Measurements from ENCODE around the gene SUN3. TPM values are rescaled to one million over a fixed set of nuclear protein-coding genes. Genes with fewer than 3 reads are reported as not detected.

The SUN3 gene
- polyA plus RNA-seq, 2 of the 4 experiments (the other 2 are of a cell fraction), result not detected

DNA sequence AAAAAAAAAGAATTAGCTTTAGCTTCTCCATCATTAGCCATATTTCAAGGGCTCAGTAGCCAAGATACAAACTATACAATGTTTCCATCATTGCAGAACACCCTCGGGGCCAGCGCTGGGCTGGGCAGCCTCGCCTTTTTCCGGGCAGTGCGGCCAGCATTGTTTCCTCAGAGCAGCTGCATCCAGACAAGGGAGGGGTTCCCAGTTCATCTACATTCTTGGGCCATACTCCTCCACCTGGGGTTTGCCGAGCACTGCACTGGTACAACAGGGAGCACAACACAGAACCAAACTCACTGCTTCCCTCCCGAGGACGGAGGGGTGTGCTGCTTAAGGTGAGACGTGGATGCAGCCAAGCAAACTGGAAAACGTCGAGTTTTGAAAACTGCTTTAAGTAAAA, 78.2 kb downstream of the SUN3 start:
- Histone ChIP-seq H3K4me1 (0 out of 3 replicates have a peak, but pooled peaks cover 3% of the 10 kb centered on the region), H3K4me2 (no peak overlapping the region), H3K9me3 (no peaks in the 10 kb centered on the region), H3K27ac (no peak overlapping the region), H3K4me3 (no peak overlapping the region)
- POLR2A ChIA-PET, result no interaction called here
- no peak for ATAC-seq
- no peak for FAIRE-seq
- TF ChIP-seq CEBPB (IDR thresholded peaks at IDR 0.05) (no peak), BHLHE40 (IDR thresholded peaks at IDR 0.05; ENCODE audit: low read depth, low read length) (no peak)
- TF ChIP-seq, protein P1, sequence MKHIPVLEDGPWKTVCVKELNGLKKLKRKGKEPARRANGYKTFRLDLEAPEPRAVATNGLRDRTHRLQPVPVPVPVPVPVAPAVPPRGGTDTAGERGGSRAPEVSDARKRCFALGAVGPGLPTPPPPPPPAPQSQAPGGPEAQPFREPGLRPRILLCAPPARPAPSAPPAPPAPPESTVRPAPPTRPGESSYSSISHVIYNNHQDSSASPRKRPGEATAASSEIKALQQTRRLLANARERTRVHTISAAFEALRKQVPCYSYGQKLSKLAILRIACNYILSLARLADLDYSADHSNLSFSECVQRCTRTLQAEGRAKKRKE (CRISPR knock-in tag; IDR thresholded peaks at IDR 0.05; ENCODE audit: low read depth), result no peak
- WGBS (ENCODE audit: missing lambda C conversion rate), result 85% methylated on average over 11 of the region's 11 CpGs
- CTCF ChIA-PET, result interaction anchor here (0.6 to 5.9 kb wide), 5 partner anchors 13 to 755 kb away, joined by 3 to 26 read pairs (median 5); no protein-coding TSS in a partner anchor
- DNase-seq (ENCODE audit: low read depth in 1 of 2, low spot score in 1 of 2), result no peak

DNA sequence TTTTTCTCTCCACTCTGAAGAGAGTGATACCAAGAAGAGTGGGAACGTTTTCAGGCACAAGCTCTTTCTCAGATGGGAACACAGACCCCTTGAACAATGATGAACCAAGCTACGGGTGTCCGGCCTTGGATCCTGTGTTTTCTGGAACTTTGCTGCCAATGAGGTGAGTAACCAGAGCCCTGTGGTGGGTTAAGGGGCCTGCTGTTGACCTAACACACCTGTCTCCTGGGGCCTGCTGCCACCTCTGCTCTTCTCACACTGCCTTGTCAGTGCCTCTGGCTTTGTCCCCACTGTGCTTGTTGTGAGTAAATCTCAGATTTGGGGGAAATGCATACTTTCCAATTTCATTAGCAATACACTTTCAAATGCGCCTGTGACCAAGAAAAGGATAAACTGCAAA, 79.2 kb downstream of the SUN3 start:
- ATAC-seq (no peak), FAIRE-seq (no peak), DNase-seq (ENCODE audit: low read depth in 1 of 2, low spot score in 1 of 2) (no peak)
- no peak overlapping the region for H3K4me2 ChIP-seq
- CTCF ChIA-PET, result interaction anchor here (1.7 to 5.9 kb wide), 3 partner anchors 12 to 161 kb away, joined by 5 to 26 read pairs (median 6); no protein-coding TSS in a partner anchor
- H3K4me1 ChIP-seq, result 0 out of 3 replicates have a peak, but pooled peaks cover 3% of the 10 kb centered on the region
- no peak overlapping the region for H3K4me3 ChIP-seq
- TF ChIP-seq FOSB (CRISPR knock-in tag; IDR thresholded peaks at IDR 0.05), result no peak
- no peaks in the 10 kb centered on the region for H3K9me3 ChIP-seq
- no peak overlapping the region for H3K27ac ChIP-seq
- POLR2A ChIA-PET, result no interaction called here
- 61% methylated on average over 4 of the region's 4 CpGs for WGBS (ENCODE audit: missing lambda C conversion rate)

DNA sequence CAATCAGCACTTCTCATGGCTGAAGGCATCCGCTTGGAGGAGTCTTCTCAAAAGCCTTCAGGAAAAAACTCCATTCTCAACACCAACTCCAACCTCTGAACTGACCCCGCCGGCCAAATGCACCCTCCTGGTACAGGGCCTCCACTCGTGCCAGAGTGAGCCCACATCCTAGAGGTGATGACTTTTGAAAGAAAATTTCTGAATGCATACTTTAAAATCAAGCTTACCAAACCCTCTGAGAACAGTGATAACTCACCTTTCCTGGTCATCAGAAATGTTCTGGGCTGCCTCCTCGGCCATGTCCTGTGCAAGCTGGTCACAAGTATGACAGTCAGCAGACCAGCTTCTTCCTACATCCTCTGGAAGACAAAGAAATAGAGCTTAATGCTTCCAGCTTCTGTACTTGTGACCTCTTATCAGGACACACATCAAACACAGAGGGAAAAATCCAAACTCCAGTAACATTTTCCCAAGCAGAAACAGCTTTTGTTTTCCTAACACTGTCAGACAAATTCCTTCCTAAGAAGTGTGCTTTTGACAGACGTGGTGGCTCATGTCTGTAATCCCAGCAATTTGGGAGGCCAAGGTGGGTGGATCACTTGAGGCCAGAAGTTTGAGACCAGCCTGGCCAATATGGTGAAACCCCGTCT, 80.6 kb downstream of the SUN3 start, which contains the start of gene PKD1L1:
TSS of gene PKD1L1 (minus strand) at position 326 of the 650 bp plus-strand sequence. CDS start at position 300, 26 bp downstream.
- ATAC-seq (no peak), DNase-seq (ENCODE audit: low read depth in 1 of 2, low spot score in 1 of 2) (no peak), FAIRE-seq (no peak)
- no peaks in the 10 kb centered on the region for H3K9me3 ChIP-seq
- CTCF ChIA-PET, result interaction anchor here (1.0 to 5.9 kb wide), 9 partner anchors 12 to 694 kb away, joined by 3 to 26 read pairs (median 3); no protein-coding TSS in a partner anchor
- POLR2A ChIA-PET, result no interaction called here
- 0 out of 3 replicates have a peak, but pooled peaks cover 3% of the 10 kb centered on the region for H3K4me1 ChIP-seq
- TF ChIP-seq HOXB5 (CRISPR knock-in tag; IDR thresholded peaks at IDR 0.05) (no peak), ZFP36 (IDR thresholded peaks at IDR 0.05; ENCODE audit: borderline replicate concordance, partially characterized antibody) (no peak), EP300 (IDR thresholded peaks at IDR 0.05) (no peak), HOXA7 (CRISPR knock-in tag; IDR thresholded peaks at IDR 0.05) (no peak)
- WGBS (ENCODE audit: missing lambda C conversion rate), result 76% methylated on average over 7 of the region's 7 CpGs
- no peak within 1 kb of the TSS for H3K27ac ChIP-seq
- no peak within 1 kb of the TSS for H3K4me3 ChIP-seq
- no peak within 1 kb of the TSS for H3K4me2 ChIP-seq

DNA sequence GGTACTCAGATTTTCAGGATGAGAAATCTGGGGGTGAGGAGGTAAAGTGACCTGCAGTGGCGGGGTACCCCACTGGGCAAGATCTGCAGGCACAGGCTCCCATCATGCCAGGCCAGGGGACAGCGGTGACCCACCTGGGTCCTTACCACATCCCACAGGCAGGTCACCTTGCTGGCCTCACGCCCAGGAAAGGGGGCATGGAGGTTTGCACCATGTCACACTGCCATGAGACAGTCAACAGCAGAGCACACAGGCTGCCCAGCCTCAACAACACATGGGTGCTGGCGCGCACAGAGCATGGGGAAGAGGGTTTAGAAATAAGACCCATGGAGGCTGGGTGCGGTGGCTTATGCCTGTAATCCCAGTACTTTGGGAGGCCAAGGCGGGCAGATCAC, 81.6 kb downstream of the SUN3 start:
- Histone ChIP-seq H3K4me3 (no peak overlapping the region), H3K4me2 (no peak overlapping the region), H3K27ac (no peak overlapping the region), H3K4me1 (0 out of 3 replicates have a peak, but pooled peaks cover 3% of the 10 kb centered on the region), H3K9me3 (no peaks in the 10 kb centered on the region)
- 90% methylated on average over 5 of the region's 7 CpGs for WGBS (ENCODE audit: missing lambda C conversion rate)
- POLR2A ChIA-PET, result no interaction called here
- DNase-seq (ENCODE audit: low read depth in 1 of 2, low spot score in 1 of 2) (no peak), FAIRE-seq (no peak), ATAC-seq (no peak)
- CTCF ChIA-PET, result interaction anchor here (1.0 to 5.9 kb wide), 6 partner anchors 20 to 208 kb away, joined by 3 to 46 read pairs (median 3); no protein-coding TSS in a partner anchor
- TF ChIP-seq, protein P2, sequence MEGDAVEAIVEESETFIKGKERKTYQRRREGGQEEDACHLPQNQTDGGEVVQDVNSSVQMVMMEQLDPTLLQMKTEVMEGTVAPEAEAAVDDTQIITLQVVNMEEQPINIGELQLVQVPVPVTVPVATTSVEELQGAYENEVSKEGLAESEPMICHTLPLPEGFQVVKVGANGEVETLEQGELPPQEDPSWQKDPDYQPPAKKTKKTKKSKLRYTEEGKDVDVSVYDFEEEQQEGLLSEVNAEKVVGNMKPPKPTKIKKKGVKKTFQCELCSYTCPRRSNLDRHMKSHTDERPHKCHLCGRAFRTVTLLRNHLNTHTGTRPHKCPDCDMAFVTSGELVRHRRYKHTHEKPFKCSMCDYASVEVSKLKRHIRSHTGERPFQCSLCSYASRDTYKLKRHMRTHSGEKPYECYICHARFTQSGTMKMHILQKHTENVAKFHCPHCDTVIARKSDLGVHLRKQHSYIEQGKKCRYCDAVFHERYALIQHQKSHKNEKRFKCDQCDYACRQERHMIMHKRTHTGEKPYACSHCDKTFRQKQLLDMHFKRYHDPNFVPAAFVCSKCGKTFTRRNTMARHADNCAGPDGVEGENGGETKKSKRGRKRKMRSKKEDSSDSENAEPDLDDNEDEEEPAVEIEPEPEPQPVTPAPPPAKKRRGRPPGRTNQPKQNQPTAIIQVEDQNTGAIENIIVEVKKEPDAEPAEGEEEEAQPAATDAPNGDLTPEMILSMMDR (IDR thresholded peaks at IDR 0.05), result no peak
- TF ChIP-seq EP300 (IDR thresholded peaks at IDR 0.05) (no peak), HEYL (CRISPR knock-in tag; IDR thresholded peaks at IDR 0.05) (no peak), ZSCAN20 (CRISPR knock-in tag; IDR thresholded peaks at IDR 0.05) (no peak), ZNF302 (CRISPR knock-in tag; IDR thresholded peaks at IDR 0.05) (no peak), GATA3 (IDR thresholded peaks at IDR 0.05; ENCODE audit: borderline replicate concordance) (no peak), KDM1A (IDR thresholded peaks at IDR 0.05; ENCODE audit: low read depth) (no peak), RARB (CRISPR knock-in tag; IDR thresholded peaks at IDR 0.05) (no peak), RNF2 (IDR thresholded peaks at IDR 0.05; ENCODE audit: borderline replicate concordance, low read depth) (no peak), NPAS2 (CRISPR knock-in tag; IDR thresholded peaks at IDR 0.05; ENCODE audit: borderline replicate concordance) (no peak)
- TF ChIP-seq, protein P3, sequence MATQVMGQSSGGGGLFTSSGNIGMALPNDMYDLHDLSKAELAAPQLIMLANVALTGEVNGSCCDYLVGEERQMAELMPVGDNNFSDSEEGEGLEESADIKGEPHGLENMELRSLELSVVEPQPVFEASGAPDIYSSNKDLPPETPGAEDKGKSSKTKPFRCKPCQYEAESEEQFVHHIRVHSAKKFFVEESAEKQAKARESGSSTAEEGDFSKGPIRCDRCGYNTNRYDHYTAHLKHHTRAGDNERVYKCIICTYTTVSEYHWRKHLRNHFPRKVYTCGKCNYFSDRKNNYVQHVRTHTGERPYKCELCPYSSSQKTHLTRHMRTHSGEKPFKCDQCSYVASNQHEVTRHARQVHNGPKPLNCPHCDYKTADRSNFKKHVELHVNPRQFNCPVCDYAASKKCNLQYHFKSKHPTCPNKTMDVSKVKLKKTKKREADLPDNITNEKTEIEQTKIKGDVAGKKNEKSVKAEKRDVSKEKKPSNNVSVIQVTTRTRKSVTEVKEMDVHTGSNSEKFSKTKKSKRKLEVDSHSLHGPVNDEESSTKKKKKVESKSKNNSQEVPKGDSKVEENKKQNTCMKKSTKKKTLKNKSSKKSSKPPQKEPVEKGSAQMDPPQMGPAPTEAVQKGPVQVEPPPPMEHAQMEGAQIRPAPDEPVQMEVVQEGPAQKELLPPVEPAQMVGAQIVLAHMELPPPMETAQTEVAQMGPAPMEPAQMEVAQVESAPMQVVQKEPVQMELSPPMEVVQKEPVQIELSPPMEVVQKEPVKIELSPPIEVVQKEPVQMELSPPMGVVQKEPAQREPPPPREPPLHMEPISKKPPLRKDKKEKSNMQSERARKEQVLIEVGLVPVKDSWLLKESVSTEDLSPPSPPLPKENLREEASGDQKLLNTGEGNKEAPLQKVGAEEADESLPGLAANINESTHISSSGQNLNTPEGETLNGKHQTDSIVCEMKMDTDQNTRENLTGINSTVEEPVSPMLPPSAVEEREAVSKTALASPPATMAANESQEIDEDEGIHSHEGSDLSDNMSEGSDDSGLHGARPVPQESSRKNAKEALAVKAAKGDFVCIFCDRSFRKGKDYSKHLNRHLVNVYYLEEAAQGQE (IDR thresholded peaks at IDR 0.05), result no peak
- TF ChIP-seq, protein P4, sequence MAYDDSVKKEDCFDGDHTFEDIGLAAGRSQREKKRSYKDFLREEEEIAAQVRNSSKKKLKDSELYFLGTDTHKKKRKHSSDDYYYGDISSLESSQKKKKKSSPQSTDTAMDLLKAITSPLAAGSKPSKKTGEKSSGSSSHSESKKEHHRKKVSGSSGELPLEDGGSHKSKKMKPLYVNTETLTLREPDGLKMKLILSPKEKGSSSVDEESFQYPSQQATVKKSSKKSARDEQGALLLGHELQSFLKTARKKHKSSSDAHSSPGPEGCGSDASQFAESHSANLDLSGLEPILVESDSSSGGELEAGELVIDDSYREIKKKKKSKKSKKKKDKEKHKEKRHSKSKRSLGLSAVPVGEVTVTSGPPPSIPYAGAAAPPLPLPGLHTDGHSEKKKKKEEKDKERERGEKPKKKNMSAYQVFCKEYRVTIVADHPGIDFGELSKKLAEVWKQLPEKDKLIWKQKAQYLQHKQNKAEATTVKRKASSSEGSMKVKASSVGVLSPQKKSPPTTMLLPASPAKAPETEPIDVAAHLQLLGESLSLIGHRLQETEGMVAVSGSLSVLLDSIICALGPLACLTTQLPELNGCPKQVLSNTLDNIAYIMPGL (CRISPR knock-in tag; IDR thresholded peaks at IDR 0.05; ENCODE audit: borderline replicate concordance), result no peak

Measured in A549 (cell line).